Epithelial cell of esophagus (primary cell): ENCODE data around the gene RNF213.

Experiments used
- DNase-seq: peaks from one replicate; pipeline ENCODE4 v3.0.0; 2010; ENCODE audit warnings: low read depth
- H3K4me3 ChIP-seq: 2 replicates; pipeline ENCODE4 v1.5.1; 2011; ENCODE audit warnings: mild to moderate bottlenecking, low read length, control low read depth
- CTCF ChIP-seq: IDR thresholded peaks from 2 replicates; pipeline ENCODE4 v1.5.1; 2011; ENCODE audit warnings: low read depth, mild to moderate bottlenecking, low read length, control low read depth, inconsistent platforms; ENCODE audit not compliant: insufficient read depth; ENCODE audit errors: missing control alignments

Gene RNF213

GRCh38 chr17:80380068-80380467, 119.4 kb downstream of the RNF213 start:
- DNase-seq = no peak
- TF ChIP-seq CTCF = no peak
- H3K4me3 ChIP-seq = no peak overlapping the region

DNA sequence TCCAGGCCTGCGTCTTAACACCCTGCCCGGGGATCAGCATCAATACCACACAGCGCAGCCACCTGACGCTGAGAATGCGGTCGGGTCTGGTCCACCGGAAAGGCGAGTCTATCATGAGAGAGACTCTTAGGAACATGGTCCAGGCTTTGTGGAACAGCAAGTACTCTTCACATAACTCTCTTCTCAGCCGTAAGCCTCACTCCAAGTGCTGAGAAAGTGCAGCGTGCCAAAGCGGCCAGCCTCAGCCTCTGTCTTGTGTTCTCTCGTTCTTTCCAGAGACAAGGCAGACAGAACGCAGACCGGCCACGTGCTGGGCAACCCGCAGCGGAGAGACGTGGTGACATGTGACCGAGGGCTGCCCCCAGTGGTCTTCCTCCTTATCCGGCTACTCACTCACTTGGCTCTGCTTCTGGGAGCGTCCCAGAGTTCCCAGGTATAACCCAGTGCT, 119.9 kb downstream of the RNF213 start:
- no peak for TF ChIP-seq CTCF
- DNase-seq = no peak
- no peak overlapping the region for H3K4me3 ChIP-seq

DNA sequence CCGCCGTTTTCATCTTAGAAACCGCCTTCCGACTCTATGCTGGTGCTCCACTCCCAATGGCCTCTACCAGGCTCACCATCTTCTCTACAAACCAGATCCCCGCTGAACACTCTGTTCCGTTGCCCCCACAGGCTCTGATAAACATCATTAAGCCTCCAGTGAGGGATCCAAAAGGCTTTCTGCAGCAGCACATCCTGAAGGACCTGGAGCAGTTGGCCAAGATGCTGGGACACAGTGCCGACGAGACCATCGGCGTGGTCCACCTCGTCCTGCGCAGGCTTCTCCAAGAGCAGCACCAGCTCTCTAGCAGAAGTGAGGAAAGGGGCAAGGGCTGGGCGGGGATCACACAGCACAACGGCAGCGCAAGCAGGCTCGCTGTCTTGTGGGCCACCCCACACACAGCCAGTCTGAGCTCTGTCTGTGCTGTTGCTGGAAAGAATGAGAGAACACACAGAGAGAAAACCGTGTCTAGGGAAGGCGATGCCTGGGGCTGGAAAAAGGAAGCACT, 120.8 kb downstream of the RNF213 start:
- DNase-seq = no peak
- no peak overlapping the region for H3K4me3 ChIP-seq
- no peak for TF ChIP-seq CTCF

DNA sequence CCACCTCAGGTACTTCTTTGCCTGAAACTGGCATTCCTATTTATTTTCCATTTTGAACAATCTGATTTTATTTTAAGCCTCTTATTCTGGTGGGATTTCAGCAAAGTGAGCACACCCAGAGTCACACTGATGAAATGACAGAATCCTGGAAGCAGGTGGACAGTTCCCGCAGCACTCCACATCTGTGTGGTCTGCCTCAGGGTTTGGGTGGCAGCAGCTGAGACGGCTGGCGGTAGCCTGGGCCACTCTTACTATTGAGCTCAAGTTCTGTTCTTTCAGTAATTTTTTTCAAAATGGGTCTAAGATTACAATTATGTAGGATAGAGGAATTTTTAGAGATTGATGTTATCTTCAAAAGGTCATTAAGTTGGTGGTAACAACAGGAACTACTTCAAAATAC, 121.8 kb downstream of the RNF213 start:
- DNase-seq = no peak
- no peak overlapping the region for H3K4me3 ChIP-seq

DNA sequence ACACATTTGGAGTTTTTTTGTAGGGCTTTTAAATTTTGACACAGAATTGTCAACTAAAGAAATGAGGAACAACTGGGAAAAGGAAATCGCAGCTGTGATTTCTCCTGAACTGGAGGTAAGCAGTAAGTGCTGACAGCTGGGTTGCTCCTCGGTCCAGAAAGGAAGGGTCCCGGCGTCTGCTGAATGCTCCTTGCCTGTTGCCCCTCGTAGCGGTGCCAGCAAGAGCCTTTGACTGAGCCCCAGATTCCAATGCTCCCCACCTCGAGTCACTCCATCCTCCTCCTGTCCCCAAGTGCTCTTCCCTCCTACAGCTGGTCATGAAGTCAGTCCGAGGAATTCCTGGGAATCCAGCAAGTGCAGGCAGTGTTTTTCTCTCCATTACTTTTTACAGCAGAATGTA, 122.3 kb downstream of the RNF213 start:
- no peak overlapping the region for H3K4me3 ChIP-seq
- TF ChIP-seq CTCF = no peak
- no peak for DNase-seq

More for the DNA sequence above, 121.8 kb downstream of the RNF213 start:
- TF ChIP-seq CTCF = no peak

DNA sequence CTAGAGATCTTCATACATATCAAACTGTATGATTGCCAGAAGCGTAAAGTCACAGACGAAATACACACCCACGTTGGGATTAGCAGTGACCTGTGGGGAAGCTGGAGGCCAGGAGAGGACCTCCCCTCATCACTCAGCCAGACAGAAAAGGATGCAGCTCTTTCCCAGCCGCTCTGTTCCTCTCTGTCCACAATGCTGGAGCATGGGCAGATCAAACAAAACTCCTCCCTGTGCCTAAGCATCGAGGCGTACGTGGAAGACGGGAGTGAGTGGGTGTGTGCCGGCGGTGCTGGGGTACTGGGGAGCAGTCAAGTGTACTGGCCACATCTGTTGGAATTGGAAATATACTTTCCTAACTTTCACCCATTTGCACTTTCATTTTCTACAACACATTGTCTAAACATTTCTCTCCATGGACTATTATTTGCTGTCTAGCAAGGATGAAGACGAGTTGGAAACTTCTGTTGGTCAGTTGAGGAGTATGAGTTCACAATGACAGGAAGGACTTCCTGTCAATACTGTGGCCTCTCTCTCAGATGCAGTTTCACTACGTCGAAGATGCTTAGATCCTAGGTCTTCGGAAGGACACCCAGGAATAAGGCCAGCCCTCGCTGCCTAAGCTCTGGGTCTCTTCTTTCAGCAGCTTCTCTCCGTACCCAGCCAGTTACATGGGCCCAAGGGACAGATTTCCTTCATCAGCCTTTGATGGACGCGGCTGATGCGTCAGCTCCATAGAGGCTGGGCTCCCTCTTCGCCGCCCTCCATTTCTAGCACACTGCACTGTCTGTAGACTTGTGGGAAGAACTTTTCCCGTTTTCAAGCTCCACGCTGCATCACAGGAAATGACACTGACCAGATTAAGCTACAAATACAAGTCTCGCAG, 123.7 kb downstream of the RNF213 start:
- no peak for DNase-seq
- no peak for TF ChIP-seq CTCF
- H3K4me3 ChIP-seq = no peak overlapping the region

DNA sequence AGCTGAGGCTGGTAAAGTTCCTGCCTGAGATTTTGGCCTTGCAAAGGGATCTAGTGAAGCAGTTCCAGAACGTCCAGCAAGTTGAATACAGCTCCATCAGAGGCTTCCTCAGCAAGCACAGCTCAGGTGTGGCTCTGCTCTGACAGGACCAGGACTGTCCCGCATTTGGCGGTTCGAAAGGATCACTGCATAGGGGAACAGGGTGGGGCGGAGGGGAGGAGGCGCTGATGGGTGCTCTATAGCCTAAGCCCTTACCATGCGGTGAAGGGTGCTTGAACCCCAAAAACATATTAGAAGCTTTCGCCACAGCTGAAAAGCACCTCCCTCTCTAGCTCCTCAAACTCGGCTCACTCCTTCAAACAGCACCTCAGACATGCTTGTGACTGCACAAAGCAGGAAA, 124.4 kb downstream of the RNF213 start:
- TF ChIP-seq CTCF = no peak
- no peak for DNase-seq
- no peak overlapping the region for H3K4me3 ChIP-seq
